Activated naive CD8-positive, alpha-beta T cell treated with anti-CD3 and anti-CD28 coated beads, Interleukin-2, amount 50 U/mL, for 16 hours (primary cell): ENCODE results near the gene EXOC8.
"Not testable (repeated sequence)": the region's sequence is repeated elsewhere in the genome, so short reads cannot be mapped to it uniquely, and the experiment has no call there.

Experiments
- DNase-seq: peaks from one replicate; pipeline ENCODE4 v3.0.0-alpha.2; 2020; ENCODE audit warnings: low read depth, low spot score

EXOC8 gene

GRCh38 chr1:231354330-231355020 lies 16.8 kb upstream of the EXOC8 start:
- no peak for DNase-seq

- no peak for DNase-seq
Measured at GRCh38 chr1:231353086-231353485, 15.4 kb upstream of the EXOC8 start.

- DNase-seq, result no peak
Measured at GRCh38 chr1:231351816-231352215, 14.2 kb upstream of the EXOC8 start.

GRCh38 chr1:231348856-231349255 lies 11.2 kb upstream of the EXOC8 start:
- not testable (repeated sequence) for DNase-seq

GRCh38 chr1:231348442-231348841 lies 10.8 kb upstream of the EXOC8 start:
- DNase-seq, result no peak

GRCh38 chr1:231347961-231348360 lies 10.3 kb upstream of the EXOC8 start:
- DNase-seq, result no peak

- no peak for DNase-seq
Measured at GRCh38 chr1:231340328-231341013, 2.8 kb upstream of the EXOC8 start.

- no peak for DNase-seq
Measured at GRCh38 chr1:231338270-231339128, 847 bp upstream of the EXOC8 start, which contains the start of gene SPRTN. Gene SPRTN (plus strand): TSS chr1:231338293. CDS start chr1:231338384, 91 bp downstream.

- no peak for DNase-seq
Measured at GRCh38 chr1:231337043-231337471, 595 bp downstream of the EXOC8 start.

GRCh38 chr1:231335663-231336602 lies 1.7 kb downstream of the EXOC8 start:
- no peak for DNase-seq

- DNase-seq, result no peak
Measured at GRCh38 chr1:231334952-231335351, 2.7 kb downstream of the EXOC8 start.

- DNase-seq, result no peak
Measured at GRCh38 chr1:231334079-231334666, 3.5 kb downstream of the EXOC8 start.

- no peak for DNase-seq
Measured at GRCh38 chr1:231332761-231333160, 4.9 kb downstream of the EXOC8 start.

- DNase-seq, result no peak
Measured at GRCh38 chr1:231329483-231329882, 8.2 kb downstream of the EXOC8 start.

- no peak for DNase-seq
Measured at GRCh38 chr1:231327617-231328016, 10.0 kb downstream of the EXOC8 start.

GRCh38 chr1:231326248-231326647 lies 11.4 kb downstream of the EXOC8 start:
- DNase-seq, result no peak

GRCh38 chr1:231324660-231325059 lies 13.0 kb downstream of the EXOC8 start:
- DNase-seq, result no peak

- no peak for DNase-seq
Measured at GRCh38 chr1:231322880-231323530, 14.6 kb downstream of the EXOC8 start.

- DNase-seq, result no peak
Measured at GRCh38 chr1:231319080-231319479, 18.6 kb downstream of the EXOC8 start.

GRCh38 chr1:231318568-231318967 lies 19.1 kb downstream of the EXOC8 start:
- no peak for DNase-seq
